HCT116 (cell line): ENCODE data around the gene IPCEF1. TPM values are rescaled to one million over a fixed set of nuclear protein-coding genes. Genes with fewer than 3 reads are reported as not detected.

Experiments
- ATAC-seq: fragments of 200-7000 bp; cut with Tn5 transposase; 2 replicates; pipeline ENCODE4 v1.9.1; 2020; ENCODE audit warnings: mild to moderate bottlenecking, moderate library complexity
- BruUV-seq: library from RNA; stranded (reverse); fragments of 400-500 nt; replicated peaks from 2 replicates; lab custom pipeline; 2021; lab: Mats Ljungman, UMichigan
- CTCF ChIA-PET: fragments of 300-600 bp; sonication (Branson Sonifier 250); formaldehyde crosslinking; loops from one replicate; lab custom pipeline; 2021; ENCODE audit warnings: antibody characterized with exemption; lab: Charles Lee
- POLR2A ChIA-PET: fragments of 300-600, 350-600 bp; sonication (Branson Sonifier 250); formaldehyde crosslinking; loops from one replicate; lab custom pipeline; 2021; ENCODE audit warnings: antibody characterized with exemption; lab: Charles Lee
- RAD21 ChIA-PET, 2 experiments: fragments of 300-600 bp; sonication (Branson Sonifier 250); formaldehyde crosslinking; loops; one replicate each; lab custom pipeline; 2023; ENCODE audit warnings: low total read pairs in 2 of 2; ENCODE audit not compliant: uncharacterized antibody in 2 of 2, unreplicated experiment in 2 of 2, low non-redundant PET in 1 of 2; lab: Charles Lee
- DNase-seq: peaks from one replicate; pipeline ENCODE4 v3.0.0-alpha.2; 2010; ENCODE audit warnings: low read depth, low spot score
- H2AFZ ChIP-seq: fragments of 200-600 bp; shearing (Covaris generic), sonication (generic); 2 replicates; pipeline ENCODE4 v1.6.1; 2017; ENCODE audit warnings: low read depth, mixed run types, mixed read lengths, antibody characterized with exemption, low read length; ENCODE audit not compliant: poor library complexity, severe bottlenecking
- H3K27ac ChIP-seq: 2 replicates; pipeline ENCODE4 v1.5.1; 2012; ENCODE audit warnings: low read depth, low read length
- H3K27me3 ChIP-seq: fragments of 200-600 bp; sonication (generic); 2 replicates; pipeline ENCODE4 v1.6.1; 2016; ENCODE audit warnings: mixed run types, low read length, mixed read lengths; ENCODE audit not compliant: insufficient read depth
- H3K36me3 ChIP-seq, 2 experiments: fragments of 200-500 bp in 1 of 2; fragments of 200-600 bp in 1 of 2; sonication (Bioruptor generic) in 1 of 2; sonication (generic) in 1 of 2; 2 replicates each; pipeline versions ENCODE4 v1.5.1 to v1.6.1; 2014 to 2016; ENCODE audit warnings: low read length in 2 of 2, inconsistent platforms in 1 of 2, mixed read lengths in 1 of 2, mixed run types in 1 of 2; ENCODE audit not compliant: insufficient read depth in 2 of 2, control insufficient read depth in 1 of 2
- H3K4me1 ChIP-seq, 2 experiments: fragments of 200-600 bp in 1 of 2; sonication (generic) in 1 of 2; 2 replicates each; pipeline versions ENCODE4 v1.5.1 to v1.6.1; 2012 to 2017; ENCODE audit warnings: low read length in 2 of 2, inconsistent platforms in 1 of 2, mild to moderate bottlenecking in 1 of 2, mixed read lengths in 1 of 2, mixed run types in 1 of 2, moderate library complexity in 1 of 2; ENCODE audit not compliant: insufficient read depth in 2 of 2, control insufficient read depth in 1 of 2
- H3K4me2 ChIP-seq: fragments of 200-600 bp; sonication (generic); 2 replicates; pipeline ENCODE4 v1.6.1; 2017; ENCODE audit warnings: mixed run types, low read length, mixed read lengths
- H3K4me3 ChIP-seq, 2 experiments: fragments of 200-600 bp in 1 of 2; sonication (generic) in 1 of 2; replicated peaks in 1 of 2; 2 replicates each; pipeline ENCODE4 v1.5.1; 2011 to 2016; ENCODE audit warnings: low read length in 2 of 2, control low read depth in 1 of 2, low read depth in 1 of 2, mild to moderate bottlenecking in 1 of 2, mixed read lengths in 1 of 2, mixed run types in 1 of 2
- H3K79me2 ChIP-seq: fragments of 200-600 bp; sonication (generic); 2 replicates; pipeline ENCODE4 v1.6.1; 2017; ENCODE audit warnings: mild to moderate bottlenecking, mixed run types, low read length, moderate library complexity, mixed read lengths; ENCODE audit not compliant: insufficient read depth
- H3K9ac ChIP-seq: fragments of 200-600 bp; sonication (generic); 2 replicates; pipeline ENCODE4 v1.6.1; 2016; ENCODE audit warnings: low read length, mixed read lengths
- H3K9me2 ChIP-seq: fragments of 200-600 bp; sonication (generic), shearing (Covaris generic); 2 replicates; pipeline ENCODE4 v1.6.1; 2017; ENCODE audit warnings: mixed run types, mild to moderate bottlenecking, moderate library complexity; ENCODE audit not compliant: insufficient read depth
- H3K9me3 ChIP-seq, 2 experiments: fragments of 200-500 bp in 1 of 2; fragments of 200-600 bp in 1 of 2; sonication (Bioruptor generic) in 1 of 2; sonication (generic) in 1 of 2; 2 replicates each; pipeline ENCODE4 v1.6.1; 2014 to 2017; ENCODE audit warnings: low read length in 2 of 2, mixed read lengths in 2 of 2, inconsistent platforms in 1 of 2, low read depth in 1 of 2, mild to moderate bottlenecking in 1 of 2, mixed run types in 1 of 2, moderate library complexity in 1 of 2; ENCODE audit not compliant: control insufficient read depth in 1 of 2, insufficient read depth in 1 of 2
- H4K20me1 ChIP-seq: fragments of 200-600 bp; sonication (generic), shearing (Covaris generic); 2 replicates; pipeline ENCODE4 v1.6.1; 2017; ENCODE audit warnings: mixed run types, mild to moderate bottlenecking, moderate library complexity; ENCODE audit not compliant: insufficient read depth
- ATF3 ChIP-seq: IDR thresholded peaks from 2 replicates; pipeline ENCODE4 v1.6.1; 2012
- CBX3 ChIP-seq: IDR thresholded peaks from 2 replicates; pipeline ENCODE4 v1.6.1; 2012; ENCODE audit warnings: low read depth
- CEBPB ChIP-seq: IDR thresholded peaks from 2 replicates; pipeline ENCODE4 v1.6.1; 2012; ENCODE audit warnings: low read depth
- EGR1 ChIP-seq: IDR thresholded peaks from 2 replicates; pipeline ENCODE4 v1.6.1; 2012; ENCODE audit warnings: low read depth
- ELF1 ChIP-seq: IDR thresholded peaks from 2 replicates; pipeline ENCODE4 v1.6.1; 2012; ENCODE audit warnings: low read depth, borderline replicate concordance
- EZH2phosphoT487 ChIP-seq: fragments of 200-600 bp; IDR thresholded peaks from 2 replicates; pipeline ENCODE4 v1.6.1; 2018; ENCODE audit warnings: antibody characterized with exemption, borderline replicate concordance
- FOSL1 ChIP-seq: IDR thresholded peaks from 2 replicates; pipeline ENCODE4 v1.6.1; 2012; ENCODE audit warnings: low read depth
- JUND ChIP-seq: IDR thresholded peaks from 2 replicates; pipeline ENCODE4 v1.6.1; 2012
- MAX ChIP-seq: IDR thresholded peaks from 2 replicates; pipeline ENCODE4 v1.6.1; 2012
- POLR2A ChIP-seq: IDR thresholded peaks from 2 replicates; pipeline ENCODE4 v1.7.0; 2011; ENCODE audit warnings: borderline replicate concordance; ENCODE audit not compliant: insufficient read depth, insufficient read length; ENCODE audit errors: extremely low read depth
- POLR2AphosphoS5 ChIP-seq: IDR thresholded peaks from 2 replicates; pipeline ENCODE4 v1.6.1; 2011; ENCODE audit warnings: mild to moderate bottlenecking, low read depth, low read length, moderate library complexity
- RAD21 ChIP-seq: IDR thresholded peaks from 2 replicates; pipeline ENCODE4 v1.6.1; 2012; ENCODE audit warnings: low read depth, mild to moderate bottlenecking
- SIN3A ChIP-seq: IDR thresholded peaks from 2 replicates; pipeline ENCODE4 v1.6.1; 2012; ENCODE audit warnings: low read depth
- SRF ChIP-seq: IDR thresholded peaks from 2 replicates; pipeline ENCODE4 v1.6.1; 2012; ENCODE audit warnings: low read depth
- TCF7L2 ChIP-seq: IDR thresholded peaks from 2 replicates; pipeline ENCODE4 v1.7.0; 2011; ENCODE audit warnings: borderline replicate concordance, inconsistent platforms; ENCODE audit not compliant: insufficient read depth, insufficient read length; ENCODE audit errors: extremely low read depth
- ZNF274 ChIP-seq: fragments of 200-500 bp; sonication (Bioruptor generic); IDR thresholded peaks from 2 replicates; pipeline ENCODE4 v1.6.1; 2014; ENCODE audit warnings: mild to moderate bottlenecking, low read depth, low read length, inconsistent platforms
- intact Hi-C: fragments of 100-400 bp; cut with micrococcal nuclease; formaldehyde crosslinking; loops from 2 replicates; pipeline ENCODE4 v1.10.0; 2022
- total RNA-seq: library from RNA; stranded (reverse); gene quantifications from one replicate; pipeline ENCODE4 v1.2.1, GENCODE V29; 2021; ENCODE audit not compliant: unreplicated experiment
- TF ChIP-seq, protein P1 (sequence below): IDR thresholded peaks from 2 replicates; pipeline ENCODE4 v1.6.1; 2011; ENCODE audit warnings: mild to moderate bottlenecking, low read length, moderate library complexity; ENCODE audit not compliant: insufficient replicate concordance; ENCODE audit errors: extremely low read depth
- TF ChIP-seq, protein P2 (sequence below), 3 experiments: fragments of 200-600 bp in 1 of 3; sonication (generic) in 1 of 3; IDR thresholded peaks in 2 of 3; conservative IDR thresholded peaks in 1 of 3; 2 replicates each; pipeline ENCODE4 v1.5.1; 2012 to 2017; ENCODE audit warnings: low read depth in 2 of 3, low read length in 2 of 3, antibody characterized with exemption in 1 of 3, borderline replicate concordance in 1 of 3, control low read depth in 1 of 3, mild to moderate bottlenecking in 1 of 3, mixed read lengths in 1 of 3, mixed run types in 1 of 3, moderate library complexity in 1 of 3; ENCODE audit not compliant: insufficient read depth in 1 of 3
- TF ChIP-seq, protein P3 (sequence below): IDR thresholded peaks from 2 replicates; pipeline ENCODE4 v1.6.1; 2012; ENCODE audit warnings: low read depth

IPCEF1 gene
- total RNA-seq, 1 experiment from 2014 or later: 0.32 TPM

DNA sequence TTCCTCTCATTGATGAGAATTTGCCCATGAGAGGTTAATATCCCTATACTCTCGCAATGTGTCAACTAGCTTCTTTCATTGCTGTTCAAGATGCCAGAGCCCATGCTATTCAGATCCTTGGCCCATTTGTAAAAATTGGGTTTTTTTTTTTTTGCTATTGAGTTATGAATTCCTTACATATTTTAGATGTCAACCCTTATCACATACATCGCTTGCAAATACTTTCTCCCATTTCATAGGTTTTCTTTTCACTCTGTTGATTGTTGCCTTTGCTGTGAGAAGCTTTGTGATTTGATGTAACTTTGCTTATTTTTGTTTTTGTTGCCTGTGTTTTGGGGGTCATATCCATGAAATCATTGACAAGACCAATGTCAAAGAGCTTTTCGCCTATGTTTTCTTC is 32.2 kb upstream of the IPCEF1 start:
- H3K27me3 ChIP-seq: no peaks in the 10 kb centered on the region
- no peaks in the 10 kb centered on the region for H3K79me2 ChIP-seq
- intact Hi-C loops: no loop called here
- RAD21 ChIA-PET: no interaction called here
- no peak for ATAC-seq
- no peak overlapping the region for H2AFZ ChIP-seq
- H3K9me2 ChIP-seq: no peaks in the 10 kb centered on the region
- no peak overlapping the region for H3K9ac ChIP-seq
- no peak overlapping the region for H3K27ac ChIP-seq
- H3K36me3 ChIP-seq: no peaks in the 10 kb centered on the region
- no peak overlapping the region for H3K4me2 ChIP-seq
- H4K20me1 ChIP-seq: no peaks in the 10 kb centered on the region
- no peak for TF ChIP-seq EGR1
- TF ChIP-seq JUND: no peak
- no peak for TF ChIP-seq SIN3A
- TF ChIP-seq RAD21: no peak
- TF ChIP-seq, protein P1, sequence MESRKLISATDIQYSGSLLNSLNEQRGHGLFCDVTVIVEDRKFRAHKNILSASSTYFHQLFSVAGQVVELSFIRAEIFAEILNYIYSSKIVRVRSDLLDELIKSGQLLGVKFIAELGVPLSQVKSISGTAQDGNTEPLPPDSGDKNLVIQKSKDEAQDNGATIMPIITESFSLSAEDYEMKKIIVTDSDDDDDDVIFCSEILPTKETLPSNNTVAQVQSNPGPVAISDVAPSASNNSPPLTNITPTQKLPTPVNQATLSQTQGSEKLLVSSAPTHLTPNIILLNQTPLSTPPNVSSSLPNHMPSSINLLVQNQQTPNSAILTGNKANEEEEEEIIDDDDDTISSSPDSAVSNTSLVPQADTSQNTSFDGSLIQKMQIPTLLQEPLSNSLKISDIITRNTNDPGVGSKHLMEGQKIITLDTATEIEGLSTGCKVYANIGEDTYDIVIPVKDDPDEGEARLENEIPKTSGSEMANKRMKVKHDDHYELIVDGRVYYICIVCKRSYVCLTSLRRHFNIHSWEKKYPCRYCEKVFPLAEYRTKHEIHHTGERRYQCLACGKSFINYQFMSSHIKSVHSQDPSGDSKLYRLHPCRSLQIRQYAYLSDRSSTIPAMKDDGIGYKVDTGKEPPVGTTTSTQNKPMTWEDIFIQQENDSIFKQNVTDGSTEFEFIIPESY: no peak
- TF ChIP-seq, protein P2, sequence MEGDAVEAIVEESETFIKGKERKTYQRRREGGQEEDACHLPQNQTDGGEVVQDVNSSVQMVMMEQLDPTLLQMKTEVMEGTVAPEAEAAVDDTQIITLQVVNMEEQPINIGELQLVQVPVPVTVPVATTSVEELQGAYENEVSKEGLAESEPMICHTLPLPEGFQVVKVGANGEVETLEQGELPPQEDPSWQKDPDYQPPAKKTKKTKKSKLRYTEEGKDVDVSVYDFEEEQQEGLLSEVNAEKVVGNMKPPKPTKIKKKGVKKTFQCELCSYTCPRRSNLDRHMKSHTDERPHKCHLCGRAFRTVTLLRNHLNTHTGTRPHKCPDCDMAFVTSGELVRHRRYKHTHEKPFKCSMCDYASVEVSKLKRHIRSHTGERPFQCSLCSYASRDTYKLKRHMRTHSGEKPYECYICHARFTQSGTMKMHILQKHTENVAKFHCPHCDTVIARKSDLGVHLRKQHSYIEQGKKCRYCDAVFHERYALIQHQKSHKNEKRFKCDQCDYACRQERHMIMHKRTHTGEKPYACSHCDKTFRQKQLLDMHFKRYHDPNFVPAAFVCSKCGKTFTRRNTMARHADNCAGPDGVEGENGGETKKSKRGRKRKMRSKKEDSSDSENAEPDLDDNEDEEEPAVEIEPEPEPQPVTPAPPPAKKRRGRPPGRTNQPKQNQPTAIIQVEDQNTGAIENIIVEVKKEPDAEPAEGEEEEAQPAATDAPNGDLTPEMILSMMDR (IDR thresholded peaks at IDR 0.05 in 2 of 3, conservative IDR thresholded peaks at IDR 0.05 in 1 of 3; ENCODE audit: borderline replicate concordance in 1 of 3, insufficient read depth in 1 of 3, low read depth in 2 of 3, low read length in 2 of 3): no peak
- no peak for TF ChIP-seq ELF1
- TF ChIP-seq MAX: no peak
- no peak for TF ChIP-seq POLR2AphosphoS5
- no peak for TF ChIP-seq ATF3
- no peak for TF ChIP-seq TCF7L2
- TF ChIP-seq ZNF274: no peak
- TF ChIP-seq EZH2phosphoT487: no peak
- TF ChIP-seq POLR2A: no peak
- no peak for TF ChIP-seq CBX3
- TF ChIP-seq SRF: no peak
- no peak for TF ChIP-seq FOSL1
- TF ChIP-seq, protein P3, sequence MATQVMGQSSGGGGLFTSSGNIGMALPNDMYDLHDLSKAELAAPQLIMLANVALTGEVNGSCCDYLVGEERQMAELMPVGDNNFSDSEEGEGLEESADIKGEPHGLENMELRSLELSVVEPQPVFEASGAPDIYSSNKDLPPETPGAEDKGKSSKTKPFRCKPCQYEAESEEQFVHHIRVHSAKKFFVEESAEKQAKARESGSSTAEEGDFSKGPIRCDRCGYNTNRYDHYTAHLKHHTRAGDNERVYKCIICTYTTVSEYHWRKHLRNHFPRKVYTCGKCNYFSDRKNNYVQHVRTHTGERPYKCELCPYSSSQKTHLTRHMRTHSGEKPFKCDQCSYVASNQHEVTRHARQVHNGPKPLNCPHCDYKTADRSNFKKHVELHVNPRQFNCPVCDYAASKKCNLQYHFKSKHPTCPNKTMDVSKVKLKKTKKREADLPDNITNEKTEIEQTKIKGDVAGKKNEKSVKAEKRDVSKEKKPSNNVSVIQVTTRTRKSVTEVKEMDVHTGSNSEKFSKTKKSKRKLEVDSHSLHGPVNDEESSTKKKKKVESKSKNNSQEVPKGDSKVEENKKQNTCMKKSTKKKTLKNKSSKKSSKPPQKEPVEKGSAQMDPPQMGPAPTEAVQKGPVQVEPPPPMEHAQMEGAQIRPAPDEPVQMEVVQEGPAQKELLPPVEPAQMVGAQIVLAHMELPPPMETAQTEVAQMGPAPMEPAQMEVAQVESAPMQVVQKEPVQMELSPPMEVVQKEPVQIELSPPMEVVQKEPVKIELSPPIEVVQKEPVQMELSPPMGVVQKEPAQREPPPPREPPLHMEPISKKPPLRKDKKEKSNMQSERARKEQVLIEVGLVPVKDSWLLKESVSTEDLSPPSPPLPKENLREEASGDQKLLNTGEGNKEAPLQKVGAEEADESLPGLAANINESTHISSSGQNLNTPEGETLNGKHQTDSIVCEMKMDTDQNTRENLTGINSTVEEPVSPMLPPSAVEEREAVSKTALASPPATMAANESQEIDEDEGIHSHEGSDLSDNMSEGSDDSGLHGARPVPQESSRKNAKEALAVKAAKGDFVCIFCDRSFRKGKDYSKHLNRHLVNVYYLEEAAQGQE: no peak
- no peak for TF ChIP-seq CEBPB
- TF ChIP-seq, all 23 proteins: peak for 0
- DNase-seq: no peak
- ChIA-PET CTCF (no interaction called here), POLR2A (no interaction called here)
- peaks cover 5 to 15% of the 10 kb centered on the region in 2 experiments; a peak in 3 of 4 replicates for H3K4me1 ChIP-seq
- no peak overlapping the region for H3K4me3 ChIP-seq
- no peaks in the 10 kb centered on the region; a peak in 1 of 4 replicates for H3K9me3 ChIP-seq
- no TSS peak for BruUV-seq
